Astrocyte of the spinal cord (primary cell): Measurements from ENCODE around the gene FYB2.
A peak's percentile ranks its signal among the peaks of the same experiment; 100 is the strongest.

Experiments
- DNase-seq: peaks from one replicate; pipeline ENCODE4 v3.0.0; 2011; ENCODE audit warnings: low read depth, low spot score
- H3K4me3 ChIP-seq: 2 replicates; pipeline ENCODE4 v1.5.1; 2011; ENCODE audit warnings: low read depth, mild to moderate bottlenecking, low read length, moderate library complexity
- in situ Hi-C: cut with HindIII; loops from 2 replicates; pipeline ENCODE4 v1.10.0; 2017; ENCODE audit warnings: low sequenced_read_pairs
- TF ChIP-seq, protein P1 (sequence below): IDR thresholded peaks from 2 replicates; pipeline ENCODE4 v1.5.1; 2012; ENCODE audit warnings: low read depth, mild to moderate bottlenecking, low read length, inconsistent platforms

FYB2 gene

DNA sequence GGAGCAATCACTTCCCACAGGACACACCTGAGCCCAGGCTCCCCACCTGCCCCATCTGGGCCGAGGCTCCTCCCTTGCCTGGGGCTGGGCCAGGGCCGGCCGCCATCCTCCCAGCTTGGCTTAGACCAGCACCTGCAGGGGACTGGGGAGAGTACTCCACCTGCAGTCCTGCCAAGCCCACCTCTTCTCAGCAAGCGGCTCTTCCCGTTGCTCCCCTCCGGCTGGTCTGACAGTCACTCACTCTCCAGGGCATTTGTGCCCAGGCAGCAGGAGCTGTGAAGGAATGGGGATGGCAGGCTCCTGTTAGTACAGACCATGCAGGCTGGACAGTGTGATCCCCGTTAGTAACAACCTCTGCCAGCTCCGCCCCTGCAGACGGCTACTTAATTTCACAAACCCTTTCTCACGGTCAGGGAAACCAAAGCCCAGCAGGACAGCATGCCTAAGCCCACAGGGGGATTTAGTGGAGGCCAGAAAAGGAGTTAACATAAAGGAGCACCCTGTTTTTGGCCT is at the start of gene FYB2:
FYB2 (minus strand) TSS at position 18 of the 513 bp plus-strand sequence. CDS start 114 bp downstream, outside the sequence.
- TF ChIP-seq, protein P1, sequence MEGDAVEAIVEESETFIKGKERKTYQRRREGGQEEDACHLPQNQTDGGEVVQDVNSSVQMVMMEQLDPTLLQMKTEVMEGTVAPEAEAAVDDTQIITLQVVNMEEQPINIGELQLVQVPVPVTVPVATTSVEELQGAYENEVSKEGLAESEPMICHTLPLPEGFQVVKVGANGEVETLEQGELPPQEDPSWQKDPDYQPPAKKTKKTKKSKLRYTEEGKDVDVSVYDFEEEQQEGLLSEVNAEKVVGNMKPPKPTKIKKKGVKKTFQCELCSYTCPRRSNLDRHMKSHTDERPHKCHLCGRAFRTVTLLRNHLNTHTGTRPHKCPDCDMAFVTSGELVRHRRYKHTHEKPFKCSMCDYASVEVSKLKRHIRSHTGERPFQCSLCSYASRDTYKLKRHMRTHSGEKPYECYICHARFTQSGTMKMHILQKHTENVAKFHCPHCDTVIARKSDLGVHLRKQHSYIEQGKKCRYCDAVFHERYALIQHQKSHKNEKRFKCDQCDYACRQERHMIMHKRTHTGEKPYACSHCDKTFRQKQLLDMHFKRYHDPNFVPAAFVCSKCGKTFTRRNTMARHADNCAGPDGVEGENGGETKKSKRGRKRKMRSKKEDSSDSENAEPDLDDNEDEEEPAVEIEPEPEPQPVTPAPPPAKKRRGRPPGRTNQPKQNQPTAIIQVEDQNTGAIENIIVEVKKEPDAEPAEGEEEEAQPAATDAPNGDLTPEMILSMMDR = no peak
- H3K4me3 ChIP-seq = no peak within 1 kb of the TSS
- DNase-seq = peak; percentile 40
- in situ Hi-C loops = no loop called here

GRCh38 chr1:56868761-56869160 is 49.6 kb upstream of the FYB2 start:
- TF ChIP-seq, protein P1 = no peak
- in situ Hi-C loops = no loop called here
- H3K4me3 ChIP-seq = no peak overlapping the region
- DNase-seq = no peak

- TF ChIP-seq, protein P1 = no peak
- in situ Hi-C loops = no loop called here
- no peak overlapping the region for H3K4me3 ChIP-seq
- DNase-seq = no peak
Measured at GRCh38 chr1:56867491-56867890, 48.3 kb upstream of the FYB2 start.

GRCh38 chr1:56866656-56867055 is 47.5 kb upstream of the FYB2 start:
- DNase-seq = peak; percentile 25
- TF ChIP-seq, protein P1 = no peak
- no peak overlapping the region for H3K4me3 ChIP-seq
- in situ Hi-C loops = no loop called here

DNA sequence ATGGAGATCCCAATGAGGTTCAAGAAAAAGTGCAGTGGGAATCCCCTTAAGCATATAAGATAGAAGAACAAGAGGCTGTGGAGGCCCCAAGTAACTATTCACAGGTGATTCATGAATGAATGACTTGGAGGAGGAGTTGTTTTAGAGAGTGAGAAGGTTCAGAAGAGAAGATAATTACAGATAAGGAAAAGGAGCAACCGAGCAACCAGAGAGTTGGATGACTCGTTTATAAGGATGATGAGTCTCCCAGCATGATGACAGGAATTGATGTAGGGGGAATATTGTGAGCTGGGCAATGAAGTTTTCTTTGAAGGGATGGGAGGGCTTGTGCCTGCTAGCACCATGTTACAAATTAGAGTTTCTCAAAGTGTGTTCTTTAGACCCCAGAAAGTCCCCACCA is 45.2 kb upstream of the FYB2 start:
- TF ChIP-seq, protein P1 = no peak
- in situ Hi-C loops = no loop called here
- no peak overlapping the region for H3K4me3 ChIP-seq
- DNase-seq = no peak

DNA sequence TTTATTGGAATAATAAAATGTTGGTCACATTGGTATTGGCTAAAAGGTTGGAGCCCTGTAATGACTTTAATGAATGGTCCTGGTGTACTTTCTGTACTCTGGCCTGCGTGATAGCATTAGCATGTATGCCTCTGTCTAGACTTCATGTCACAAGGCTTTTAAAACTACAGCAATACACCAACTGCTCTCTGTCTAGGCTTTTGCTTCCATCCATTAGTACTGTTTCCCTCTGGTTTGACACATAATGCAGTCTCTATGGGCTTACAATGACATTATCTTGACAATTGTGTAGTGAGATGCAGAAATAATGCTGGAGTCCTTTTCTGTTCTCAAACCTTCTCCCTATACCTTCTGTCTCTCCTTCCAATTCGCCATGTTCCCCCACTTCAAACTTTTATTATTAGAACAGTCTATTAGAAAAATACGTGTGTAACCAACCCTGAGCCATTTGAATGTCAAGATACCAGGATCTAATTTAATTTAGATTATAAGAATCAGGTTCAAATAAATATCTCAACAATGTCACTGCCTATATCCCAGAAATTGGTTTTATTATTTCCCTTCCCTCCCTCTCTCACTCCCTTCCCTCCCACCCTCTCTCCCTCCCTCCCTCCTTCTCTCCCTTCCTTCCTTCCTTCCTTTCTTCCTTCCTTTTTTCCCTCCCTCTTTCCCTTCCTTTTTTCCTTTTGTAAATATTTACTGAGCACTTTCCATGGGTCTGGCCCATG is 44.2 kb upstream of the FYB2 start:
- no peak for DNase-seq

More for the DNA sequence above, 44.2 kb upstream of the FYB2 start:
- in situ Hi-C loops = no loop called here
- no peak overlapping the region for H3K4me3 ChIP-seq
- TF ChIP-seq, protein P1 = no peak
